Trophoblast cell (in vitro differentiated cells and primary cell): ENCODE measurements around the gene INTU.

ENCODE experiments used
- DNase-seq, 2 donors: peaks; one replicate each; pipeline ENCODE4 v3.0.0-alpha.2; 2016
- H2AFZ ChIP-seq: 2 replicates; pipeline ENCODE4 v1.6.1; 2013; ENCODE audit warnings: low read length, moderate library complexity, mild to moderate bottlenecking; ENCODE audit not compliant: insufficient read depth, poor library complexity
- H2AK5ac ChIP-seq: 2 replicates; pipeline ENCODE4 v1.6.1; 2013; ENCODE audit warnings: mild to moderate bottlenecking, low read length
- H2BK120ac ChIP-seq: 2 replicates; pipeline ENCODE4 v1.6.1; 2013; ENCODE audit warnings: low read length, mild to moderate bottlenecking, moderate library complexity; ENCODE audit not compliant: insufficient read depth, poor library complexity
- H2BK12ac ChIP-seq: 2 replicates; pipeline ENCODE4 v1.6.1; 2013; ENCODE audit warnings: mild to moderate bottlenecking, low read length, moderate library complexity
- H2BK5ac ChIP-seq: 2 replicates; pipeline ENCODE4 v1.6.1; 2013; ENCODE audit warnings: low read length, low read depth, moderate library complexity, mild to moderate bottlenecking; ENCODE audit not compliant: poor library complexity
- H3K14ac ChIP-seq: 2 replicates; pipeline ENCODE4 v1.6.1; 2013; ENCODE audit warnings: mild to moderate bottlenecking, low read length
- H3K18ac ChIP-seq: 2 replicates; pipeline ENCODE4 v1.6.1; 2013; ENCODE audit warnings: mild to moderate bottlenecking, low read length
- H3K23ac ChIP-seq: 2 replicates; pipeline ENCODE4 v1.6.1; 2013; ENCODE audit warnings: low read length
- H3K27ac ChIP-seq: 2 replicates; pipeline ENCODE4 v1.5.1; 2013; ENCODE audit warnings: low read depth, mild to moderate bottlenecking, inconsistent platforms, low read length, moderate library complexity
- H3K27me3 ChIP-seq: 2 replicates; pipeline ENCODE4 v1.6.1; 2013; ENCODE audit warnings: inconsistent platforms, mild to moderate bottlenecking, low read length, moderate library complexity; ENCODE audit not compliant: insufficient read depth
- H3K36me3 ChIP-seq, 2 experiments: 1 replicate in 1 of 2; 2 replicates in 1 of 2; pipeline ENCODE4 v1.6.1; 2013; ENCODE audit warnings: low read length in 2 of 2, mild to moderate bottlenecking in 2 of 2, moderate library complexity in 1 of 2; ENCODE audit not compliant: insufficient read depth in 2 of 2, control insufficient read depth in 1 of 2
- H3K4ac ChIP-seq: 2 replicates; pipeline ENCODE4 v1.6.1; 2013; ENCODE audit warnings: low read depth, mild to moderate bottlenecking, low read length, moderate library complexity
- H3K4me1 ChIP-seq, 2 experiments: 1 replicate in 1 of 2; 2 replicates in 1 of 2; pipeline ENCODE4 v1.6.1; 2013; ENCODE audit warnings: low read length in 2 of 2, mild to moderate bottlenecking in 2 of 2, moderate library complexity in 1 of 2; ENCODE audit not compliant: insufficient read depth in 2 of 2, control insufficient read depth in 1 of 2
- H3K4me2 ChIP-seq: 2 replicates; pipeline ENCODE4 v1.6.1; 2013; ENCODE audit warnings: inconsistent platforms, mild to moderate bottlenecking, low read length, moderate library complexity
- H3K4me3 ChIP-seq: 2 replicates; pipeline ENCODE4 v1.5.1; 2013; ENCODE audit warnings: mild to moderate bottlenecking, low read depth, low read length, inconsistent platforms
- H3K79me1 ChIP-seq: one replicate; pipeline ENCODE4 v1.6.1; 2013; ENCODE audit warnings: low read length
- H3K79me2 ChIP-seq: 2 replicates; pipeline ENCODE4 v1.6.1; 2013; ENCODE audit warnings: low read length, mild to moderate bottlenecking; ENCODE audit not compliant: control insufficient read depth, insufficient read depth, poor library complexity
- H3K9ac ChIP-seq: 2 replicates; pipeline ENCODE4 v1.6.1; 2013; ENCODE audit warnings: mild to moderate bottlenecking, low read length
- H3K9me3 ChIP-seq: 2 replicates; pipeline ENCODE4 v1.6.1; 2013; ENCODE audit warnings: low read depth, mild to moderate bottlenecking, control low read depth, inconsistent platforms, low read length; ENCODE audit not compliant: insufficient read depth
- H4K12ac ChIP-seq: 2 replicates; pipeline ENCODE4 v1.6.1; 2013; ENCODE audit warnings: low read depth, mild to moderate bottlenecking, low read length, moderate library complexity
- H4K8ac ChIP-seq: 2 replicates; pipeline ENCODE4 v1.6.1; 2013; ENCODE audit warnings: low read depth, mild to moderate bottlenecking, low read length, moderate library complexity
- H4K91ac ChIP-seq: one replicate; pipeline ENCODE4 v1.6.1; 2013; ENCODE audit warnings: low read depth, mild to moderate bottlenecking, low read length, moderate library complexity
- WGBS: extraction: QIAGEN DNeasy Blood & Tissue Kit; methylation state at CpG from one replicate; pipeline ENCODE4 v1.1.7; 2013; ENCODE audit warnings: missing lambda C conversion rate; ENCODE audit not compliant: insufficient read length, insufficient coverage; ENCODE audit errors: extremely low coverage; 5-methylcytosine and 5-hydroxymethylcytosine counted together

Gene INTU

DNA sequence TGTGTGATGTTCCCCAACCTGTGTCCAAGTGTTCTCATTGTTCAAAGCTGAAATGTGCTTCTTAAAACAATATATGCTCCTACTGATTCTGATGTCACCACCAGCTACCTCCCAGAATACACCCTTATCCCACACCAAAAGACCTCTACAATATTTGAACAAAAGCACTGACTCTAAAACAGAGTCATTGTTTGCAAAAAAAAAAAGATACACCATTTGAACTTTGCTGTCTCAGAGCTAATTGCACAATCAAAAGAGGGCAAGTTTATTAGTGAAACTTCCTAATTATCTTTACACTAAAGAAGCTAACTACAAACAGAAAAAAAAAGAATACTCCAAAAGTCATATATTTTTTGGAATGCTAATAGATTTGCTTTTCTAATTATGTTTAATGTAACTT lies 34.1 kb upstream of the INTU start:
- H3K36me3 ChIP-seq: no peaks in the 10 kb centered on the region
- H3K4me1 ChIP-seq: no peaks in the 10 kb centered on the region
- no peak overlapping the region for H3K27ac ChIP-seq
- no peak overlapping the region for H3K9ac ChIP-seq
- no peaks in the 10 kb centered on the region for H3K79me1 ChIP-seq
- no peak overlapping the region for H4K12ac ChIP-seq
- no peak overlapping the region for H3K4me2 ChIP-seq
- no peak overlapping the region for H3K4ac ChIP-seq
- no peak overlapping the region for H4K91ac ChIP-seq
- no peak overlapping the region for H3K4me3 ChIP-seq
- no peaks in the 10 kb centered on the region for H3K27me3 ChIP-seq
- no peak overlapping the region for H2AFZ ChIP-seq
- no peak for DNase-seq
- H3K23ac ChIP-seq: no peak overlapping the region
- no peak overlapping the region for H3K18ac ChIP-seq
- H3K79me2 ChIP-seq: no peaks in the 10 kb centered on the region
- H3K14ac ChIP-seq: no peak overlapping the region
- H2BK12ac ChIP-seq: no peak overlapping the region
- no peak overlapping the region for H2BK5ac ChIP-seq
- H2BK120ac ChIP-seq: no peak overlapping the region
- no peak overlapping the region for H2AK5ac ChIP-seq
- H4K8ac ChIP-seq: no peak overlapping the region
- H3K9me3 ChIP-seq: no peaks in the 10 kb centered on the region

DNA sequence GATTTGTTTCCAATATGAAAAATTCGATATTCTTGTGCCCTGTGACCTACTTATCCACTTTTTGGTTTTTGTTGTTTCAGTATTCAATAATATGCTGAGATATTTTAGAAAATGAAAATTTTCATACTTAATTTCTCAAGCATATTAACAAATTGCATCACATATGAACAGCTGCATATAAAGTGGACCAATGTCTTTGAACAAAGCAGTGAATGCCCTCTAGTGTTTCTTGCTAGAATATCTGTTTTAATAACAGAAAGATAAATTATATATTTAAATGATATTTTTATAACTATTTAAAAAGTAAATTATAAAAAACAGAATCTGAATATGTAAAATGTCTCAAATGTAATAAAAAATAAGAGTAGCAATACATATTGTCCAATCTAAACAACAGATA lies 31.7 kb upstream of the INTU start:
- Histone ChIP-seq H3K27me3 (no peaks in the 10 kb centered on the region), H3K36me3 (no peaks in the 10 kb centered on the region), H4K12ac (no peak overlapping the region), H3K14ac (no peak overlapping the region), H2AK5ac (no peak overlapping the region), H4K91ac (no peak overlapping the region), H2AFZ (no peak overlapping the region), H3K79me1 (no peaks in the 10 kb centered on the region), H2BK12ac (no peak overlapping the region), H2BK120ac (no peak overlapping the region), H2BK5ac (no peak overlapping the region), H3K4me1 (peaks cover 0 to 2% of the 10 kb centered on the region in 2 experiments), H3K27ac (no peak overlapping the region), H3K4ac (no peak overlapping the region), H3K23ac (no peak overlapping the region), H3K18ac (no peak overlapping the region), H3K4me3 (no peak overlapping the region), H4K8ac (no peak overlapping the region), H3K9ac (no peak overlapping the region), H3K79me2 (no peaks in the 10 kb centered on the region), H3K4me2 (no peak overlapping the region), H3K9me3 (no peaks in the 10 kb centered on the region)
- DNase-seq: no peak
- no CpG with 5 or more reads among the region's 1 CpG for WGBS

DNA sequence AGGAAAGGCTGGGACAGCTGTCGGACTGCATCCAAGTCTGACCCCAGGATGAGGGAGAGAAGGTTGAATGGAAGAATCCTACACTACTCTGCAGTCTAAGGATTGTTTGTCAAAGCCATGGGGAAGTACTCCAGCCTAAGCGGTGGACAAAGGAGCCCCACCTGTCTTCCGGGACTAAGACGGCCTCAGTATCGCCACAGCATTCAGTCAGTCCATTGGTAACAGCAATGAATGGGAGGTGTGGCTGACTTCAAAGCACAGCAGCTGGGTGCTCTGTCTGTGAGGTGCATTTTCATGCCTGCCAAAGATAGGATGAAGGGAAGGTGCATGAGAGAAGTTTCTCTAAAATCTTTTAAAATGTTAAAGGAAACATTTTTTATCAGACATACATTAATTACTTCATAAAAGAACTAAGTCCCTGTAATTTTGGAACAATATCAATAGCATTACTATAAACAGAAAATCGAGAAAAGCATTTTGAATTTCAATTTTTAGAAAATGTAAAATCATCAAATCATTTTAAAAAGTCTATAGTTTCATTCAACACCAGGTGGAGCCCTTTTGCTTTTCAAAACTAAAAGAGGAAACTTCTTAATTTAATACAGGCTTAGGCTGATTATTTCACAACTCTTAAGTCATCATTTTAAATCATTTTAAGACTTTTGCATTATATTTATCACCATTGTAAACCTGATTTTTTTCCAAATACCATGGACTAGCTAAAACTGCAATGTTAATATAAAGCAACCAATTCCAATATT lies 27.6 kb upstream of the INTU start:
- Histone ChIP-seq H3K9ac (no peak overlapping the region), H3K79me2 (no peaks in the 10 kb centered on the region), H3K4me1 (peaks cover 0 to 2% of the 10 kb centered on the region in 2 experiments), H3K36me3 (no peaks in the 10 kb centered on the region), H4K91ac (no peak overlapping the region), H3K4me3 (no peak overlapping the region), H4K8ac (no peak overlapping the region), H3K27ac (no peak overlapping the region), H3K23ac (no peak overlapping the region), H3K4me2 (peak overlapping the region; percentile 21), H2AFZ (no peak overlapping the region), H3K14ac (no peak overlapping the region), H2AK5ac (no peak overlapping the region), H2BK120ac (no peak overlapping the region), H4K12ac (no peak overlapping the region), H3K27me3 (no peaks in the 10 kb centered on the region), H3K79me1 (no peaks in the 10 kb centered on the region), H3K9me3 (no peaks in the 10 kb centered on the region), H3K18ac (no peak overlapping the region), H3K4ac (no peak overlapping the region), H2BK12ac (no peak overlapping the region), H2BK5ac (no peak overlapping the region)
- no CpG with 5 or more reads among the region's 6 CpGs for WGBS
- peak; percentile 1 to 75 for DNase-seq

DNA sequence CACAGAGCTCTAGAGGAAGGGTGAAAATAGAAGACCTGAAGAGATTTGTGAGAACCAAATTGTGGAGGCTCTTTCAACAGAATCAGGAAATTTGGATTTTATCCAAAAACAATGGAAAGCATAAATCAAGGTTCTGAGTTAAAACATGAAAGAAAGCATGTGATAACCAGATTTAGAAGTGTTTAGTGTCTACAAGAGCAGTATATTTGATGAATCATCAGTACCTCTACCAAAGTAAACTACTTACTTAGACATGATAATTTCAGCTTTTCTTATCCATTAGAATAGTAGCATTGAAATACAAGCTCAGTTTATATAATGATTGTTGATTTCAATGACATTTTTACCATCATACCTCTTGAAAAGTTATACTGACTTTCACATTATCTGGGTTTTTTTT lies 25.9 kb upstream of the INTU start:
- no peak overlapping the region for H4K91ac ChIP-seq
- H3K27me3 ChIP-seq: no peaks in the 10 kb centered on the region
- no peaks in the 10 kb centered on the region for H3K79me1 ChIP-seq
- H3K14ac ChIP-seq: no peak overlapping the region
- no peak overlapping the region for H4K12ac ChIP-seq
- H3K9me3 ChIP-seq: no peaks in the 10 kb centered on the region
- no peaks in the 10 kb centered on the region for H3K36me3 ChIP-seq
- H3K4ac ChIP-seq: no peak overlapping the region
- H2BK5ac ChIP-seq: no peak overlapping the region
- H3K27ac ChIP-seq: no peak overlapping the region
- H2BK12ac ChIP-seq: no peak overlapping the region
- H2AFZ ChIP-seq: no peak overlapping the region
- DNase-seq: no peak
- H4K8ac ChIP-seq: no peak overlapping the region
- H3K4me1 ChIP-seq: peaks cover 0 to 2% of the 10 kb centered on the region in 2 experiments
- H3K23ac ChIP-seq: no peak overlapping the region
- H2AK5ac ChIP-seq: no peak overlapping the region
- H3K79me2 ChIP-seq: no peaks in the 10 kb centered on the region
- no peak overlapping the region for H3K4me3 ChIP-seq
- H3K4me2 ChIP-seq: no peak overlapping the region
- H2BK120ac ChIP-seq: no peak overlapping the region
- H3K9ac ChIP-seq: no peak overlapping the region
- H3K18ac ChIP-seq: no peak overlapping the region
